Cardiac fibroblast (primary cell): ENCODE measurements around the gene APOH.

Experiments used
- DNase-seq, 2 donors: peaks; one replicate each; pipeline versions ENCODE4 v3.0.0 to v3.0.0-alpha.2; 2010; ENCODE audit warnings: low read depth in 2 of 2
- H3K4me3 ChIP-seq, 2 donors: replicated peaks in 1 of 2; 1 replicate in 1 of 2; 2 replicates in 1 of 2; pipeline ENCODE4 v1.5.1; 2011; ENCODE audit warnings: low read depth in 2 of 2, low read length in 2 of 2, mild to moderate bottlenecking in 2 of 2, moderate library complexity in 1 of 2
- TF ChIP-seq, protein P1 (sequence below): IDR thresholded peaks from one replicate; pipeline ENCODE4 v1.5.1; 2011; ENCODE audit warnings: low read depth, mild to moderate bottlenecking, low read length, inconsistent platforms

APOH gene

DNA sequence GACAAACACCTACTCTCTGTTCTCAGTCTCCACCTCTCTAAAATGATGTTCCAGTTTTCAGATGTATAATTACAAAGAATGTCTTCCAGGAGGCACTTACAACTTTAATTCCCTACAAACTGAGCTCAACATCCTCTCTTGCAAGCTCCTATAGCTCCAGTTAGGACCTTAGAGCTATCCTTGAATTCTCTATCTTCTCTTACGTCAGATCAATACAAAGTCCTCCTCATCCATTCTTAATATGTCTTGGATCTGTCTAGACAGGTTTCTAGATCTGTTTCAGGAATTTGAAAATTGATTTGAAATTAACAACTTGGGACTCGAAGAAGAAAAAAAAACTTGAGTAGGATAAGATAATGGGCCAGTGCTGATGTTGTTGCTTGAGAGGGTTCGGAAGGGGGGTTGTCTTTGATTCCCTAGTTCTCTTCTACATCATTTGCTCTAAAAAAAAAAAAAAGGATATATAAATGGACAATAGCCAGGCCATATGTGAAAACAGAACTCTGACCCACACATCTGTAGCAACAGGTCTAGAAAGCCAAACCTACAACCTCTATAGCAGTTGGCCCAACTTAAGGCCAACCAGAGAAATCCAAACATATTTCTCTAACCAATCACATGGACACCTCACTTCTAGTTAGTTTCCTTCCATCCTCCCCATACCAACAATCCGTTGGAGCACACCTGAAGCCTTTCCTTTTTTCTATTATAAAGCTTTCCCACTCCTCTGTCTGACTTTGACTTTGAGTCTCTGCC, 746 bp upstream of the APOH start:
- H3K4me3 ChIP-seq, result no peak overlapping the region
- TF ChIP-seq, protein P1, sequence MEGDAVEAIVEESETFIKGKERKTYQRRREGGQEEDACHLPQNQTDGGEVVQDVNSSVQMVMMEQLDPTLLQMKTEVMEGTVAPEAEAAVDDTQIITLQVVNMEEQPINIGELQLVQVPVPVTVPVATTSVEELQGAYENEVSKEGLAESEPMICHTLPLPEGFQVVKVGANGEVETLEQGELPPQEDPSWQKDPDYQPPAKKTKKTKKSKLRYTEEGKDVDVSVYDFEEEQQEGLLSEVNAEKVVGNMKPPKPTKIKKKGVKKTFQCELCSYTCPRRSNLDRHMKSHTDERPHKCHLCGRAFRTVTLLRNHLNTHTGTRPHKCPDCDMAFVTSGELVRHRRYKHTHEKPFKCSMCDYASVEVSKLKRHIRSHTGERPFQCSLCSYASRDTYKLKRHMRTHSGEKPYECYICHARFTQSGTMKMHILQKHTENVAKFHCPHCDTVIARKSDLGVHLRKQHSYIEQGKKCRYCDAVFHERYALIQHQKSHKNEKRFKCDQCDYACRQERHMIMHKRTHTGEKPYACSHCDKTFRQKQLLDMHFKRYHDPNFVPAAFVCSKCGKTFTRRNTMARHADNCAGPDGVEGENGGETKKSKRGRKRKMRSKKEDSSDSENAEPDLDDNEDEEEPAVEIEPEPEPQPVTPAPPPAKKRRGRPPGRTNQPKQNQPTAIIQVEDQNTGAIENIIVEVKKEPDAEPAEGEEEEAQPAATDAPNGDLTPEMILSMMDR, result no peak
- no peak for DNase-seq

GRCh38 chr17:66227212-66228045, 1.8 kb downstream of the APOH start:
- DNase-seq, result no peak
- TF ChIP-seq, protein P1, result no peak
- H3K4me3 ChIP-seq, result no peak overlapping the region

DNA sequence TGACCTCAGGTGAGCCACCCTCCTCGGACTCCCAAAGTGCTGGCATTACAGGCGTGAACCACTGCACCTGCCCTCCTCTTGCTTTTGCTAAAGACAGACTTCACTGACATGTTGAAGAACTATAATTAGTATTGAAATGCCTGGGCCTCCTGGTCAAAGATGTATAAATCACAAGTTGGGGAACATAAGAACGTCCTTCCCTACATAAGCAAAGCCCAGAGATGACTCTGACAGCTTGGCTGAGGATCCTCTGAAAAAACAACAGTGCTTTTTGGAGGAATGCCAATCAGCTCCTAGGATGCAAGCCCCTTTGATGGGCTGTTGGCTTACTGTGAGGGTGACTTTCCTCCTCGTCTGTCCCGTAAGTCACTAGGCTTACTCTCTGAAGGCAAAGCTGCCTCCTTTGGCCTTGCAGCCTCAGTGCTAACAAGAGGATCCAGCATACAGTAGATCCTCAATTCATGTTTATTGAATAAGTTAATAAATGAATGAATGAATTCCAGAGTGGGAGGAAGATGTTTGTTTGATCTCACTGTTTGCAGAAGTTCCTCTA, 6.3 kb downstream of the APOH start:
- H3K4me3 ChIP-seq, result no peak overlapping the region
- DNase-seq, result no peak
- TF ChIP-seq, protein P1, result no peak

DNA sequence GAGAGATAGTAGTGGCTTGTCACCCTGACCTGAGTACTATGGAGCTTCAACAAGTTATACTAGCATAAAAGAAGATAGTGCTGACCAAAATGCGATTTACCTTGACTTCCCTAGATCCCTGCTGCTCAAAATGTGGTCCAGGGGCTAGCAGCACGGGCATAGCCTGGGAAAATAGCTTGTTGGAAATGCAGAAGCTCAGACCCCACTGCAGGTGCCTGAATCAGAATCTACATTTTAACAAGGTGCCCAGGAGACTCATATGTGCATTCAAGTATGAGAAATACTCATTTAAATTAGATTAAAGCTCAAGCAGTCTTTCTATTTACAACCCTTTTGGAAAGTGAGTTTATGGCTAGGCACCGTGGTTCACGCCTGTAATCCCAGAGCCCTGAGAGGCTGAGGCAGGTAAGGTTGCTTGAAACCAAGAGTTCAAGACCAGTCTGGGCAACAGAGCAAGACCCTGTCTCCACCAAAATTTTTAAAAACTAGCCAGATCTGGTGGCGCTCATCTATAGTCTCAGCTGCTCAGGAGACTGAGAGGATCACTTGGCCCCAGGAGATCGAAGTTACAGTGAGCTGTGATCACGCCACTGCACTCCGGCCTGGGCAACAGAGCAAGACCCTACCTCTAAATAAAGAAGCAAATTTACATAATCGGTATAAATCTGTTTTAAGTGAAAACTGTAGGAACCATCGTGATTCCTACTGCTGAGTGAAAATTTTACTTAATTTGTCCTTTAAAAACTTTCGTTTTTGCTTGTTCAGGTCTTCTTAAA, 7.3 kb downstream of the APOH start:
- TF ChIP-seq, protein P1, result no peak
- no peak overlapping the region for H3K4me3 ChIP-seq
- DNase-seq, result no peak

DNA sequence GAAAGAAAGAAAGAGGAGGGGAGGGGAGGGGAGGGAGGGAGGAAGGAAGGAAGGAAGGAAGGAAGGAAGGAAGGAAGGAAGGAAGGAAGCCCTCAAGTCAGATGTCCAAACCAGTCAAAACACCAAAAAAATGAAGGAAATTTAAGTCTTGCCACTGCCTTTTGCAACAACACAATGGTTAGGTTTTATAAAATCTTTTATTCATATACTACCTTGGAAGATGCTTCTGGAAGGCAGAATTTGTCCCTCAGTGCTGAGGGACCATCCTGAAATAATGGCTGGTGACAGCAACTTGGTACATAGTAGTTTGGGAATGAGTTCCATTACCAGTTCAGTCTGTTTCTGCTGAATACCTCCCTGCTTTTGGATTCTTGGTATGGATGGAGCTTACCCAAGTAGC, 7.9 kb downstream of the APOH start:
- no peak overlapping the region for H3K4me3 ChIP-seq
- TF ChIP-seq, protein P1, result no peak
- no peak for DNase-seq

GRCh38 chr17:66220079-66220835, 9.0 kb downstream of the APOH start:
- TF ChIP-seq, protein P1, result no peak
- no peak for DNase-seq
- no peak overlapping the region for H3K4me3 ChIP-seq
